HG02973 (cell line): ENCODE results near the gene KCNN1.
"Not testable (repeated sequence)": the region's sequence is repeated elsewhere in the genome, so short reads cannot be mapped to it uniquely, and the experiment has no call there.

Experiments
- ATAC-seq: cut with Tn5 transposase; IDR thresholded peaks from one replicate; pipeline ENCODE4 v1.9.1; 2021; ENCODE audit warnings: moderate library complexity; ENCODE audit not compliant: unreplicated experiment

The KCNN1 gene

DNA sequence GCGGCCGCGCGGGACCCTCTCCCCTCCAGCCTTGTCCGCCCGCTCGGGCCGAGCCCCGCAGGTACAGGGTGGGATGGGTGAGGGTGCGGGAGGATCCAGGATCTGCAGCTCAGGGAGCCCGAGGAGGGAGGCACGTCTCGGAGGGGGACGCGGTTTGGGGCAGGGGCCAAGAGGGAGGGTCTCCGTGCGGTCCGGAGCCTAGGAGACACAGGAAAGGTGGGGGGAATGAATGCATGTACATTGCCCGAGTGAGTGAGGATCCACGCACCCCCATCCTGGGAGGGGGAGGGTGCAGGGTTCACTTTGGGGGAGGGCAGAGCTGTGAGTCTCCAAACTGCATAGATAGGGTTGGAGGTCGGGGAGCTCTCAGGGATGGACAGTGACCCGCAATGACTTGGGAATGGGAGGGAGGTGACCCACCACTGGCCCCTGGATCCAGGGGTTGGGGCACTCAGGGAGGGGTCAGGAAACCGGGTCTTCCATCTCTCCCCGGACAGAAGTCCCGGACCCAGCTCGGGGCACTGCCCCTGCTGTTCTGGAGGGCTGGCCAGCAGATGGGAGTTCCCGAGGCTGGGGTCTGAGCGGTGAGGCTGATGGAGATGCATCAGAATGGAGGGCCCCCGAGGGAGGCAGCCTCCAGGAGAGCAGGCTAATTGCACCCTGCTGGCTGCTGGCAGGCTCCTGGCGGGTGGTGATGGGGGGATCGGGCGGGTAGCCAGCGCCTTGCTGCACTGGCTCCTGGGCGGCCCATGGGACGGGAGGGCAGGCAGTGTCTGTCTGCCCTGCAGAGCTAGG is 547 bp downstream of the KCNN1 start:
- no peak for ATAC-seq

DNA sequence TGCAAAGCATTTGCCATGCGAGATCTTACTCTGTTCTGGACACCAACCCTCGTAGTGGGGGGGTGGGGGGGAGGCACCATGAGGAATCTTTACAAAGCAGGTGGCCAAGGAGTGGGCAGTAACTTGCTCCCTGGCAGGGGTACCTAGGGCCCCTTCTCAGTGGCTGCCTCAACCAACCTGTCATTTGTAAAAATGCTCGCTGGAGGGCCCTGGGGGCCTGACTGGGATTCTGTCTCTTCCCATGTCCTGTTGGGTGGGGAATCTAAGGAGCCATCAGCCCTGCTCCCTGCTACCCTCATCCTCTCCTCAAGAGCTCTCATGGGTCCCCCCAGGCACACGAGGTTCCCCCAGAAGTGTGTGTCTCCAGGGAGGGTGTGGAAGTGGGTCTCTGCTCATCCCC is 1.5 kb downstream of the KCNN1 start:
- no peak for ATAC-seq

DNA sequence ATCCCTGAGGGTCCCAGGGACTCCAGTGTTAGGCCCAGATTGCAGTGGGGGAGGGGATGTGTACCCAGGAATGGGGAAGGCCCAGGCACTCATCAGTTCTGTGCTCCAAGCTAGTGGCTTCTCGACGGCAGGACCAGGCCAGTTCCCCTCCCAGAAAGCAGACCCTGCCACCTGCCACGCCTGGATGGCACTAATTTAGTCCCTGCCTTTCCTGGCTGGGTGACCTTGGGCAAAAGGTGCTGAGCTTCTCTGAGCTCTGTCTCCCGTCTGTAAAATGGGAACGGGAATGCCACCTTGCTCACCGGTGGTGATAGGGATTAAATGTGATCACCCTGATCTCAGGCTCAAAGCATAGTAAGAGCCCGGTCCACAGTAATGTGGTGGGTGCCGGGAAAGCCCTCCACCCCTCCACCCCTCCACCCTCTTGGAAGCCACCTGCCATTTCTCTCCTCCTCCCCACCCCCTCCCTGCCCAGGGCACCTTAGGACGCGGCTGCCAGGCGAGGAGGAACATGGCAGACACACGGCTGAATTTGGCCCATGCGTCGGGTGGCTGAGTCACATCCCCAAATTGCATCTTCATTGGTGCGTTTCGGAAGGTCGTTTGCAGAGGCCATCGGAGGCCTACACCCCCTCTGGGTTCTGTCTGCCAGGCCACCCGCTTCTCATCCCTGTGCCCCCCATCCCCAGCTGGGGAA is 2.3 kb downstream of the KCNN1 start:
- no peak for ATAC-seq

DNA sequence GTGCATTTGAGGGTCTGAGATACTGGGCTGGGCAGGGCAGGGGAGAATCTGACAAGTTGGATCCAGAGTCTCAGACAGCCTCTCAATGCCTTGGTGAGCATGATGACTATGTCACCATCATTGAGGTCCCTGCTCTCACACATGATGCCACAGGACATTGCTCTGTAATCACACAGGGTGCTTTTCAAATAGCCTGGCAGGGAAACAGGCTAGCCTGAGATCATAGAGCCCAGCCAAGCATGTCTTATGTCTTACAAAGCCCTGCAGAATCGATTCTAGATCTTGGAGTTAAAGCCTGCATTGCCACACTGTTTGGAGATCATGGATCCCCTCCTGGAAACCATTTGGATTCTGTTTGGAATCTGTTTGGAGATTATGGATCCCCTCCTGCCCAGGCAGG is 5.3 kb downstream of the KCNN1 start:
- ATAC-seq: no peak

GRCh38 chr19:17973759-17974158 is 6.9 kb downstream of the KCNN1 start:
- no peak for ATAC-seq

GRCh38 chr19:17974551-17974950 is 7.6 kb downstream of the KCNN1 start:
- ATAC-seq: no peak

DNA sequence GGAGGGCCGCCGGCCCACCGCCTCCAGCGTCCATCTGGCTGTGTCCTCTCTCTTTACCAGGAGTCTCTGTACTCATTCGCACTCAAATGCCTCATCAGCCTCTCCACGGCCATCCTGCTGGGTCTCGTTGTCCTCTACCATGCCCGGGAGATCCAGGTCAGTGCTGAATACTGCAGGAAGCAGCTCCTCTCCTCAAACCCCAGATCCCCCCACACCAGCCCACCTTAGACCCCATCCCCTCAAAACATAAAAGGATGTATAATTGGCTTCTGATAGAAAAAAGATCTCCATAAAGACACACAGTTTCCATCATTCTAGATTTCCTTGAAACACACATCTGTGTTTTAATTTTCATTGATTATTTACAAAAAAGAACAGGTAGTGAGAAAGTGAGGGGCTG is 8.1 kb downstream of the KCNN1 start:
- no peak for ATAC-seq

DNA sequence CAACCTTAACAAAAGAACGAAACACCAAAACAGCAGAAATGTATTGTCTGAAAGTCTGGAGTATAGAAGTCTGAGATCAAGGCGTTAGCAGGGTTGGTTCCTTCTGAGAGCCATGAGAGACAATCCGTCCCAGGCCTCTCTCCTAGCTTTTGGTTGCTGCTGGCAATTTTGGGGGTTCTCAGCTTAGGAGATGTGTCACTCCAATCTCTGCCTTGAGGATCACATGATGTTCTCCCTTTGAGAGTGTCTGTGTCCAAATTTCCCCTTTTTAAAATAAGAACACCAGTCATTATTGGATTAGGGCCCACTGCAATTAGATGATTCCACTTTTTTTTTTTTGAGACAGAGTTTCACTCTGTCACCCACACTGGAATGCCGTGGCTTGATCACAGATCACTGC is 10.1 kb downstream of the KCNN1 start:
- ATAC-seq: no peak

DNA sequence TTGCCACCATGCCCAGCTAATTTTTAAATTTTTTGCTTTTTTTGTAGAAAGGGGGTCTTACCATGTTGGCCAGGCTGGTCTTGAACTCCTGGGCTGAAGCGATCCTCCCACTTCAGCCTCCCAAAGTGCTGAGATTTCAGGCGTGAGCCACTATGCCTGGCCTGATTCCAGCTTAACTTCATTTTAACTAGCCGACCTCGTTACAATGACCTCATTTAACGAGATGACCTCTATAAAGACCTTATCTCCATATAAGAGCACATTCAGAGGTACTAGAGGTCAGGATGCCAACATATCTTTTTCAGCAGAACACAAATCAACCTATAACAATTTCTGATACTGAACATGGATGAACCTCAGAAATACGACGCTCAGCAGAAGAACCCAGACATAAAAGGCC is 10.6 kb downstream of the KCNN1 start:
- ATAC-seq: no peak

- ATAC-seq: no peak
These were observed 14.7 kb downstream of the KCNN1 start for GRCh38 chr19:17981611-17982010.

- no peak for ATAC-seq
These were observed 15.5 kb downstream of the KCNN1 start for GRCh38 chr19:17982430-17982829.

DNA sequence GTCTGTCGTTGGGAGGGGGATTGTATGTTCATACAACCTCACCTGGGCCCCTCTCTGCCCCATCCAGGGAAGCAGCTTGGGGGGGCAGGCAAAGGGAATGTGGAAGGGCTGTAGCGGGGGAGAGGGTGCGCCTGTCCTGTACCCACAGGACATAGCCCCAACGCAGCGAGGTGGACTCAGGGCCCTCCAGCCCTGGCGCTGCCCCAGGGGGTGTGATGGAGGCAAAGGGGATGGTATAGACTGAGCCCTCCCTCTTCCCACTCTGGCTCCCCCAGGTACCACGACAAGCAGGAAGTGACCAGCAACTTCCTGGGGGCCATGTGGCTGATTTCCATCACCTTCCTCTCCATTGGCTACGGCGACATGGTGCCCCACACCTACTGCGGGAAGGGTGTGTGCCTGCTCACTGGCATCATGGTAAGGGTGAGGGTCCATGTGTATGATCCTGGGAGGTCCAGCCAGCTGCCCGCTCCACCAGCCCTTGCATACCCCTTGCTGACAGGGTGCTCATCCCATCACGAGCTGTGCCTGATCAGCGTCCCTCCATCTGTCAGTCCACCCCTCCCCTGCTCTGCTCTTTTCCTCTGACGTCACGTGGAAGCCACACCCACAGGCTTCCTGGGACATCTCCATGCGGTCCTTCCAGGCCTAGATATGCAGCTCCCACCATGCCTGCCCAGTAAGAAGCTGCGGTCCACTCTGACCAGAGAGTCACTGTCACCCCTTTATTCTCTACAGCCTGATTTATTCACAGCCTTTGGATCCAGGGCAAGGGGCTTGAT is 18.3 kb downstream of the KCNN1 start:
- no peak for ATAC-seq

- not testable (repeated sequence) for ATAC-seq
These were observed 19.7 kb downstream of the KCNN1 start for GRCh38 chr19:17986569-17986968.

DNA sequence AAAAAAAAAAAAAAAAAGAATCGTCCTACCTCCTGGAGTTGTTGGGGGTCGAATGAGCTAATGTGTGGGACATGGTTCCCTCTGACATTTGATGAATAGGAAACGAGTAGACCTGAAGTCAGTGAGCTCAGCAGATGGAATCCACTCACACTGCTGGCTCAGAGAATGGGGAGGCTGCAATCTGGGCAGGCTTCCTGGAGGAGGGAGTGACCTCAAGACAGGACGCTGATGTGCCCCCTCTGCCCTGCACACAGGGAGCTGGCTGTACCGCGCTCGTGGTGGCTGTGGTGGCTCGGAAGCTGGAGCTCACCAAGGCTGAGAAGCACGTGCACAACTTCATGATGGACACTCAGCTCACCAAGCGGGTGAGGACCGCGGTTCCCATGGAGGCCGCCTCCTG is 21.3 kb downstream of the KCNN1 start:
- ATAC-seq: no peak

GRCh38 chr19:17989425-17990094 is 22.7 kb downstream of the KCNN1 start:
- ATAC-seq: no peak

GRCh38 chr19:17993076-17993813 is 26.3 kb downstream of the KCNN1 start:
- no peak for ATAC-seq

DNA sequence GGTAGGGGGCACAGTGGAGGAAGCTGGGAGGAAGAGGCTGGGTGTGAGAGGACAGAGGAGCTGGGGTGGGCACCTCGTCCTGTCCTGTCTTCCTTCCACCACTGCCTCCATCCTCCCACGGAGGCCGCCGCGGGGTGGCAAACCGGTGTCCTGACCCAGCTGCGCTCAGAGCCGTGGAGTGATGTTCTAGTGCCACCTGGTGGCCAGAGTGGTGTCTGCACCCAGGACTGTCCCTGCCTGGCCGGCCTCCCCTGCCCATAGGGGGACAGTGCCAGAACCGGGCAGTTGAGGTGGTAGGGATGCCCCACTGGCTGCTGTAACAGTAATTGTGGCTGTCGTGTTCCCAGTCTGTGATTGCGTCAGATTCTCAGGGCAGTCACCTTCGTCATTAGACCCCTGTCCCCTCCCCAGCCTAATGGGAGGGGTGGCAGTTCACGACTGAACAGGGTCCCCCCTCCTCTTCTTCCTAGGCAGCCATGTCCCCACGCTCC is 30.0 kb downstream of the KCNN1 start:
- no peak for ATAC-seq

DNA sequence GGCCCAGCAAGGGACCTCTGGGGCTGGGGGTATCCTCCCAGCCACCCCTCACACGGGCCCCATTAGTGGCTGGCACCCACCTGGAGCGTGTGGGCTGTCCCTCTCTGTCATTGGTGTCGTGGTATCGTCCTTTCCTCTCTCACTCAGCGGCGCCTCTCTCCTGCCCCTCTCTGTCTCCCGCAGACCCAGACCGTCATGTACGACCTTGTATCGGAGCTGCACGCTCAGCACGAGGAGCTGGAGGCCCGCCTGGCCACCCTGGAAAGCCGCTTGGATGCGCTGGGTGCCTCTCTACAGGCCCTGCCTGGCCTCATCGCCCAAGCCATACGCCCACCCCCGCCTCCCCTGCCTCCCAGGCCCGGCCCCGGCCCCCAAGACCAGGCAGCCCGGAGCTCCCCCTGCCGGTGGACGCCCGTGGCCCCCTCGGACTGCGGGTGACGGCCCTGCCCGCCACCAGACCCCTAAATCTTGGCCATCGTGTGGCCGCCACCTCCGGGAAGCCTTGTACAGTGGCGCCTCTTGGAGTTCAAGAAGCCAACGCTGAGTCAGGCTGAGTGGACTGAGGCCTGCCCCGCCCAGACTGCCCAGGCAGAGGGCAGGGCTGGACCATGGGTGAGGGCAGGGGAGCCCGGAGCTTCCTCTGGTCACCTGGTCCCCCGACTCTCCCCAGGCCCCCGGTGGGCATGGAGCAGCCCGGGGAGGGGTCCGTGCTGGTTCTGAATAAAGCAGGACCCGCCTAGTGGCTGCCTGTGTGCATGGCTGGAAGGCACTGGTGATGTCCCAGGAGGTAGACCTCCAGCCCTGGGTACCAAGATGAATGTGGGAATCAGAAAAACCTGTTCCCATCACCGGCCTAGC is 31.3 kb downstream of the KCNN1 start:
- ATAC-seq: no peak

GRCh38 chr19:17998827-17999150 is 31.9 kb downstream of the KCNN1 start:
- no peak for ATAC-seq
